KMS-11 (cell line): ENCODE measurements around the gene VTN.

ENCODE experiments used
- H2AFZ ChIP-seq: fragments of 200-600 bp; sonication (generic); 2 replicates; pipeline ENCODE4 v1.6.1; 2016; ENCODE audit warnings: antibody characterized with exemption, mixed run types, low read depth
- H3K27ac ChIP-seq: fragments of 200-600 bp; sonication (generic); 2 replicates; pipeline ENCODE4 v1.6.1; 2016; ENCODE audit warnings: mild to moderate bottlenecking, mixed run types
- H3K27me3 ChIP-seq: fragments of 200-600 bp; sonication (generic); 2 replicates; pipeline ENCODE4 v1.6.1; 2017; ENCODE audit warnings: mild to moderate bottlenecking, low read depth, mixed run types, moderate library complexity; ENCODE audit not compliant: insufficient read depth
- H3K36me3 ChIP-seq: fragments of 200-600 bp; sonication (generic); 2 replicates; pipeline ENCODE4 v1.6.1; 2017; ENCODE audit warnings: mild to moderate bottlenecking, mixed run types; ENCODE audit not compliant: insufficient read depth
- H3K4me1 ChIP-seq: fragments of 200-600 bp; sonication (generic); 2 replicates; pipeline ENCODE4 v1.6.1; 2016; ENCODE audit warnings: mild to moderate bottlenecking, low read depth, mixed run types; ENCODE audit not compliant: poor library complexity, severe bottlenecking
- H3K4me2 ChIP-seq: fragments of 200-600 bp; sonication (generic); 2 replicates; pipeline ENCODE4 v1.7.0; 2016; ENCODE audit warnings: mild to moderate bottlenecking, mixed run types
- H3K4me3 ChIP-seq: fragments of 200-600 bp; sonication (generic); IDR thresholded peaks from 2 replicates; pipeline ENCODE4 v1.6.1; 2017; ENCODE audit warnings: low read depth, low read length, mixed read lengths; ENCODE audit not compliant: insufficient read depth
- H3K79me2 ChIP-seq: fragments of 200-600 bp; sonication (generic); 2 replicates; pipeline ENCODE4 v1.6.1; 2016; ENCODE audit warnings: low read depth, mixed run types; ENCODE audit not compliant: insufficient read depth
- H3K9ac ChIP-seq: fragments of 200-600 bp; sonication (generic); 2 replicates; pipeline ENCODE4 v1.6.1; 2016; ENCODE audit warnings: mild to moderate bottlenecking, mixed run types
- H4K20me1 ChIP-seq: fragments of 200-600 bp; sonication (generic); 2 replicates; pipeline ENCODE4 v1.6.1; 2016; ENCODE audit warnings: mild to moderate bottlenecking, mixed run types; ENCODE audit not compliant: insufficient read depth
- TF ChIP-seq, protein P1 (sequence below): fragments of 200-600 bp; sonication (generic); conservative IDR thresholded peaks from 2 replicates; pipeline ENCODE4 v1.6.1; 2017; ENCODE audit warnings: low read depth, mild to moderate bottlenecking, antibody characterized with exemption, low read length, moderate library complexity, mixed read lengths

The VTN gene

DNA sequence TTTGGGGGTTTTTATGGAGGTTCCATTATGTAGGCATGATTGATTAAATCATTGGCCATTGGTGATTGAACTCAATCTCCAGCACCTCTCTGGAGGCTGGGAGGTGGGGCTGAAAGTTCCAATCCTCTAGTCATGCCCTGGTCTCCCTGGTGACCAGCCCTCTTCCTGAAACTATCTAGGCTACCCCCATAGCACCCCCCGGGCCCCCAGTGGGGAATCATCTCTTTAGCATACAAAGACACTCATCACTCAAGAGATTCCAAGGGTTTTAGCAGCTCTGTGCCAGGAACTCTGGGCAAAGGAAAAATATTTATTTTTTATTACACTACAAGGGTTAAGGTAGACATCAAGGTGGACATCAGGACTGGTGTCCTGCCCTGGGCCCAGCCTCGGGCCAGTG is 25.3 kb upstream of the VTN start:
- Histone ChIP-seq H3K4me1 (no peaks in the 10 kb centered on the region), H3K4me2 (no peak overlapping the region), H3K9ac (no peak overlapping the region), H3K27ac (no peak overlapping the region), H3K27me3 (no peaks in the 10 kb centered on the region), H4K20me1 (no peaks in the 10 kb centered on the region), H3K4me3 (no peak overlapping the region), H3K36me3 (no peaks in the 10 kb centered on the region), H2AFZ (no peak overlapping the region), H3K79me2 (no peaks in the 10 kb centered on the region)
- TF ChIP-seq, protein P1, sequence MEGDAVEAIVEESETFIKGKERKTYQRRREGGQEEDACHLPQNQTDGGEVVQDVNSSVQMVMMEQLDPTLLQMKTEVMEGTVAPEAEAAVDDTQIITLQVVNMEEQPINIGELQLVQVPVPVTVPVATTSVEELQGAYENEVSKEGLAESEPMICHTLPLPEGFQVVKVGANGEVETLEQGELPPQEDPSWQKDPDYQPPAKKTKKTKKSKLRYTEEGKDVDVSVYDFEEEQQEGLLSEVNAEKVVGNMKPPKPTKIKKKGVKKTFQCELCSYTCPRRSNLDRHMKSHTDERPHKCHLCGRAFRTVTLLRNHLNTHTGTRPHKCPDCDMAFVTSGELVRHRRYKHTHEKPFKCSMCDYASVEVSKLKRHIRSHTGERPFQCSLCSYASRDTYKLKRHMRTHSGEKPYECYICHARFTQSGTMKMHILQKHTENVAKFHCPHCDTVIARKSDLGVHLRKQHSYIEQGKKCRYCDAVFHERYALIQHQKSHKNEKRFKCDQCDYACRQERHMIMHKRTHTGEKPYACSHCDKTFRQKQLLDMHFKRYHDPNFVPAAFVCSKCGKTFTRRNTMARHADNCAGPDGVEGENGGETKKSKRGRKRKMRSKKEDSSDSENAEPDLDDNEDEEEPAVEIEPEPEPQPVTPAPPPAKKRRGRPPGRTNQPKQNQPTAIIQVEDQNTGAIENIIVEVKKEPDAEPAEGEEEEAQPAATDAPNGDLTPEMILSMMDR, result no peak

DNA sequence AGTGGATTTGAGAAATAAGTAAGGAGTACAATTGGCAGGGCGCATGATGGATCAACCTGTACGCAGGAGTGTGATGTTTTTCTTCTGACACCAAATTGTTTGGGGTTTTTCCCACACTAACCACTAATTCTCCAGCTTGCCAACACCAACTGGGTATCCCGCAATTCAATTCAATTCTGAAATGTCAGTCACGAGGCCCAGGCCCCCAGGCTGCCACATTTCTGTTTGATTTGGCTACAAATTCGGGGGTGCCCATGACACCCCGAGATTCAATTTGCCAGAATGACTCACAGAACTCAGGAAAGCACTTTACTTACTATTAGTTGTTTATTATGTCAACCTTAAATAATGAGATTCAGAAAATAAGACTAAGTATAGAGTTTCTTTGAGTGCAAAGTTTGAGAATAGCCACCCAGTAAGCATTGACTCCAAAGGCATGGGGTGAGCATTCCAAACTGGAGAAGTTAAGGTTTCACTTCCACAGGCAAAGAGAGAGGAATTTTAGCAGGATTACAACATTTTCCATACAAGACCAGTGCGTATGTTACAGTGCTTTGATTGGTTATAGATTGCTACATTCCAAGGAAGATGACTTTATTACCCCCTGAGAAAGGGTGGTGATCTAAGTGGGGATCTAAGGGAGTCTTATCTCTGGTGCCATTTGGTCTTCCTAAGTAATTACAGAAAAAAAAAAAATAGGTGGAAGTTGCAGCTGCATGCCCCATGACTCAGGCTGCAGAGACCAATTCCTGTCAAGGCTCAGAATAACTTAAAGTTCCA is 24.4 kb upstream of the VTN start:
- Histone ChIP-seq H3K4me2 (no peak overlapping the region), H3K4me3 (no peak overlapping the region), H3K27me3 (no peaks in the 10 kb centered on the region), H2AFZ (no peak overlapping the region), H3K9ac (no peak overlapping the region), H3K79me2 (no peaks in the 10 kb centered on the region), H3K4me1 (no peaks in the 10 kb centered on the region), H4K20me1 (no peaks in the 10 kb centered on the region), H3K27ac (no peak overlapping the region), H3K36me3 (no peaks in the 10 kb centered on the region)
- TF ChIP-seq, protein P1, result no peak

DNA sequence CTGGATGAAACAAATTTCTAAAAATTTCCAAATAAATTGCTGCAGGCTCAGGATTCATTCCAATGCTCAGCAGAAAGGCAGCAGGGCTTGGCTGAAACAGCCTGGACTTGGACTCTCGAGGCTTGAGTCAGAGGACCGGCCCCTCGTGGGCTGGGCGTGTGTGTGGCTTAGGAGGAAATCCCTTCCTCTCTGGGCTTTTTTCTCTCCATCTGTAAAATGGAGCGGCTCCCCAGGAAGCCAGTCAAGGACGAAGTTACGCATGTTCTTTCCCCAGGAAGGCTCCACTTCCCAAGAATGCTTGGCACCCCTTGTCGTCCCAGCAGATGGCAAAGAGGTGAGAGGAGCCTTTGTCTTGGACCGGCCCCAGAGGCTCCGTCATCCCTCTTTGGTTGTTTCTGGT is 22.4 kb upstream of the VTN start:
- H3K4me1 ChIP-seq, result no peaks in the 10 kb centered on the region
- no peak overlapping the region for H3K9ac ChIP-seq
- no peak overlapping the region for H3K4me2 ChIP-seq
- no peak overlapping the region for H3K4me3 ChIP-seq
- H3K36me3 ChIP-seq, result no peaks in the 10 kb centered on the region
- no peaks in the 10 kb centered on the region for H3K79me2 ChIP-seq
- H2AFZ ChIP-seq, result no peak overlapping the region
- no peaks in the 10 kb centered on the region for H4K20me1 ChIP-seq
- TF ChIP-seq, protein P1, result no peak
- H3K27me3 ChIP-seq, result no peaks in the 10 kb centered on the region
- H3K27ac ChIP-seq, result no peak overlapping the region

DNA sequence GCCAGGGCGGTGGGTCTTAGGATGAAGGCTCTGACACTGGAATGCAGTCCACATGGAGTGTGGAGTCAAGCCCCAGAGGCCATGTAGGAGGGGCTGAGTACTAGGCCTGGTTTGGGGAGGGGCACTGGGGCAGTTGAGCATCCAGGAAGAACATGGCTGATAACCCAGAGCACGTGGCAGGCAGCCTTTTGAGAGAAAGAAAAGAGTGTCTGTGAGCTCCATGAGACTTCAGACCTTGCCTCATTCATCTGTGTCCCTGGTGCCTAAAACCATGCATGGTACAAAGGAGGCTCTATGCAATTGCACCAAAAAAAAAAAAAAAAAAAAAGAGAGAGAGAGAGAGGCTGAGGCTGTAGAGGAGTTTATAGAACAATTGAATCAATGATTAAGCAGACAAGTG is 21.3 kb upstream of the VTN start:
- Histone ChIP-seq H4K20me1 (no peaks in the 10 kb centered on the region), H3K36me3 (no peaks in the 10 kb centered on the region), H3K27me3 (no peaks in the 10 kb centered on the region), H2AFZ (no peak overlapping the region), H3K4me1 (no peaks in the 10 kb centered on the region), H3K4me2 (no peak overlapping the region), H3K9ac (no peak overlapping the region), H3K79me2 (no peaks in the 10 kb centered on the region), H3K4me3 (no peak overlapping the region), H3K27ac (no peak overlapping the region)
- TF ChIP-seq, protein P1, result no peak
